GM12878 (cell line): ENCODE measurements around the gene NFKBIZ. TPM values are rescaled to one million over a fixed set of nuclear protein-coding genes. Genes with fewer than 3 reads are reported as not detected.

Source experiments
- CREB1 ChIP-seq: IDR thresholded peaks from 2 replicates; pipeline ENCODE4 v1.6.1; 2012; ENCODE audit warnings: low read depth, mild to moderate bottlenecking, inconsistent platforms
- ESRRA ChIP-seq: IDR thresholded peaks from 2 replicates; pipeline ENCODE4 v1.6.1; 2012; ENCODE audit warnings: mild to moderate bottlenecking, low read length, improper control_type of control experiment
- ETV6 ChIP-seq, 2 experiments: fragments of 450-650 bp in 1 of 2; IDR thresholded peaks in 1 of 2; conservative IDR thresholded peaks in 1 of 2; 2 replicates each; pipeline ENCODE4 v1.6.1; 2014; ENCODE audit warnings: antibody characterized with exemption in 1 of 2, borderline replicate concordance in 1 of 2, low read depth in 1 of 2, mild to moderate bottlenecking in 1 of 2, moderate library complexity in 1 of 2
- FOS ChIP-seq: IDR thresholded peaks from 3 replicates; pipeline ENCODE4 v1.6.1; 2011; ENCODE audit warnings: borderline replicate concordance; ENCODE audit not compliant: insufficient read length; ENCODE audit errors: extremely low read depth
- GABPA ChIP-seq: IDR thresholded peaks from 2 replicates; pipeline ENCODE4 v1.6.1; 2014; ENCODE audit warnings: antibody characterized with exemption, low read depth, mild to moderate bottlenecking, inconsistent platforms
- HDAC2 ChIP-seq: fragments of 200-600 bp; sonication (generic); IDR thresholded peaks from 2 replicates; pipeline ENCODE4 v1.6.1; 2017
- NRF1 ChIP-seq: conservative IDR thresholded peaks from 2 replicates; pipeline ENCODE4 v1.6.1; 2011; ENCODE audit warnings: mild to moderate bottlenecking, low read depth, low read length, improper control_type of control experiment
- RELA ChIP-seq: fragments of 450-650 bp; IDR thresholded peaks from 2 replicates; pipeline ENCODE4 v1.8.0; 2014; ENCODE audit warnings: borderline replicate concordance; ENCODE audit not compliant: partially characterized antibody
- RFX5 ChIP-seq: IDR thresholded peaks from 2 replicates; pipeline ENCODE4 v1.6.1; 2011; ENCODE audit warnings: low read depth, low read length, improper control_type of control experiment
- SIN3A ChIP-seq: IDR thresholded peaks from 2 replicates; pipeline ENCODE4 v1.6.1; 2012; ENCODE audit warnings: low read depth, low read length, improper control_type of control experiment
- SIX5 ChIP-seq: IDR thresholded peaks from 2 replicates; pipeline ENCODE4 v1.6.1; 2011; ENCODE audit warnings: mild to moderate bottlenecking, low read depth, low read length, moderate library complexity; ENCODE audit not compliant: severe bottlenecking
- SMARCA5 ChIP-seq: fragments of 450-650 bp; IDR thresholded peaks from 2 replicates; pipeline ENCODE4 v1.6.1; 2017; ENCODE audit warnings: mild to moderate bottlenecking
- SREBF1 ChIP-seq: IDR thresholded peaks from 2 replicates; pipeline ENCODE4 v1.6.1; 2012; ENCODE audit warnings: mild to moderate bottlenecking, low read length
- ZNF384 ChIP-seq: IDR thresholded peaks from 2 replicates; pipeline ENCODE4 v1.6.1; 2012; ENCODE audit warnings: low read depth, mild to moderate bottlenecking, low read length, improper control_type of control experiment, borderline replicate concordance
- ZZZ3 ChIP-seq: IDR thresholded peaks from 2 replicates; pipeline ENCODE4 v1.6.1; 2011; ENCODE audit warnings: low read depth; ENCODE audit not compliant: control insufficient read depth, insufficient read length
- polyA plus RNA-seq, 11 experiments: library from polyadenylated mRNA; depleted of rRNA in 4 of 11; unstranded in 6 of 11; stranded (reverse) in 5 of 11; fragments of >200 nt; fragmentation: Nextera tagmentation in 4 of 11; fragmentation: Illumina TruSeq in 1 of 11; extraction: Ambion mirVana in 4 of 11; extraction: Trizol in 1 of 11; gene quantifications; 1 replicate in 1 of 11; 2 replicates in 10 of 11; pipeline versions ENCODE4 v1.2.1 to v1.2.3, GENCODE V29; 2011 to 2016; ENCODE audit warnings: inconsistent platforms in 2 of 11, missing spikeins in 2 of 11, low read depth in 1 of 11
- total RNA-seq, 4 experiments: library from RNA; depleted of rRNA in 3 of 4; stranded (reverse); fragments of >200 nt in 3 of 4; fragmentation: Illumina TruSeq in 1 of 4; extraction: Trizol in 1 of 4; gene quantifications; 2 replicates each; pipeline versions ENCODE4 v1.2.1 to v1.2.3, GENCODE V29; 2013 to 2021
- TF ChIP-seq, protein P1 (sequence below): IDR thresholded peaks from 2 replicates; pipeline ENCODE4 v1.6.1; 2012; ENCODE audit warnings: low read length, inconsistent platforms
- TF ChIP-seq, protein P2 (sequence below): fragments of 450-650 bp; formaldehyde crosslinking; IDR thresholded peaks from 2 replicates; pipeline ENCODE4 v1.4.0; 2020; ENCODE audit warnings: mild to moderate bottlenecking, moderate library complexity
- TF ChIP-seq, protein P3 (sequence below): fragments of 450-650 bp; IDR thresholded peaks from 2 replicates; pipeline ENCODE4 v1.6.1; 2016; ENCODE audit warnings: mild to moderate bottlenecking
- TF ChIP-seq, protein P4 (sequence below): fragments of 150-350 bp; IDR thresholded peaks from 2 replicates; pipeline ENCODE4 v1.6.1; 2016; ENCODE audit warnings: low read depth, low read length

NFKBIZ gene
- total and polyA plus RNA-seq, 10 of the 15 experiments (the other 5 are each of a cell fraction or from before 2014, with no cell fraction given): 6.3 to 53.8 (median 17.3) TPM

GRCh38 chr3:101898039-101898438, 48.7 kb downstream of the NFKBIZ start (continued):
- TF ChIP-seq, protein P1, sequence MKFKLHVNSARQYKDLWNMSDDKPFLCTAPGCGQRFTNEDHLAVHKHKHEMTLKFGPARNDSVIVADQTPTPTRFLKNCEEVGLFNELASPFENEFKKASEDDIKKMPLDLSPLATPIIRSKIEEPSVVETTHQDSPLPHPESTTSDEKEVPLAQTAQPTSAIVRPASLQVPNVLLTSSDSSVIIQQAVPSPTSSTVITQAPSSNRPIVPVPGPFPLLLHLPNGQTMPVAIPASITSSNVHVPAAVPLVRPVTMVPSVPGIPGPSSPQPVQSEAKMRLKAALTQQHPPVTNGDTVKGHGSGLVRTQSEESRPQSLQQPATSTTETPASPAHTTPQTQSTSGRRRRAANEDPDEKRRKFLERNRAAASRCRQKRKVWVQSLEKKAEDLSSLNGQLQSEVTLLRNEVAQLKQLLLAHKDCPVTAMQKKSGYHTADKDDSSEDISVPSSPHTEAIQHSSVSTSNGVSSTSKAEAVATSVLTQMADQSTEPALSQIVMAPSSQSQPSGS: no peak
- no peak for TF ChIP-seq NRF1
- TF ChIP-seq SIN3A: no peak
- TF ChIP-seq, protein P2, sequence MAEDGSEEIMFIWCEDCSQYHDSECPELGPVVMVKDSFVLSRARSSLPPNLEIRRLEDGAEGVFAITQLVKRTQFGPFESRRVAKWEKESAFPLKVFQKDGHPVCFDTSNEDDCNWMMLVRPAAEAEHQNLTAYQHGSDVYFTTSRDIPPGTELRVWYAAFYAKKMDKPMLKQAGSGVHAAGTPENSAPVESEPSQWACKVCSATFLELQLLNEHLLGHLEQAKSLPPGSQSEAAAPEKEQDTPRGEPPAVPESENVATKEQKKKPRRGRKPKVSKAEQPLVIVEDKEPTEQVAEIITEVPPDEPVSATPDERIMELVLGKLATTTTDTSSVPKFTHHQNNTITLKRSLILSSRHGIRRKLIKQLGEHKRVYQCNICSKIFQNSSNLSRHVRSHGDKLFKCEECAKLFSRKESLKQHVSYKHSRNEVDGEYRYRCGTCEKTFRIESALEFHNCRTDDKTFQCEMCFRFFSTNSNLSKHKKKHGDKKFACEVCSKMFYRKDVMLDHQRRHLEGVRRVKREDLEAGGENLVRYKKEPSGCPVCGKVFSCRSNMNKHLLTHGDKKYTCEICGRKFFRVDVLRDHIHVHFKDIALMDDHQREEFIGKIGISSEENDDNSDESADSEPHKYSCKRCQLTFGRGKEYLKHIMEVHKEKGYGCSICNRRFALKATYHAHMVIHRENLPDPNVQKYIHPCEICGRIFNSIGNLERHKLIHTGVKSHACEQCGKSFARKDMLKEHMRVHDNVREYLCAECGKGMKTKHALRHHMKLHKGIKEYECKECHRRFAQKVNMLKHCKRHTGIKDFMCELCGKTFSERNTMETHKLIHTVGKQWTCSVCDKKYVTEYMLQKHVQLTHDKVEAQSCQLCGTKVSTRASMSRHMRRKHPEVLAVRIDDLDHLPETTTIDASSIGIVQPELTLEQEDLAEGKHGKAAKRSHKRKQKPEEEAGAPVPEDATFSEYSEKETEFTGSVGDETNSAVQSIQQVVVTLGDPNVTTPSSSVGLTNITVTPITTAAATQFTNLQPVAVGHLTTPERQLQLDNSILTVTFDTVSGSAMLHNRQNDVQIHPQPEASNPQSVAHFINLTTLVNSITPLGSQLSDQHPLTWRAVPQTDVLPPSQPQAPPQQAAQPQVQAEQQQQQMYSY (CRISPR knock-in tag): no peak
- no peak for TF ChIP-seq SREBF1
- no peak for TF ChIP-seq HDAC2
- peak; percentile 91 for TF ChIP-seq RFX5
- no peak for TF ChIP-seq ETV6 (conservative IDR thresholded peaks at IDR 0.05 in 1 of 2, IDR thresholded peaks at IDR 0.05 in 1 of 2; ENCODE audit: borderline replicate concordance in 1 of 2, low read depth in 1 of 2)
- TF ChIP-seq, protein P3, sequence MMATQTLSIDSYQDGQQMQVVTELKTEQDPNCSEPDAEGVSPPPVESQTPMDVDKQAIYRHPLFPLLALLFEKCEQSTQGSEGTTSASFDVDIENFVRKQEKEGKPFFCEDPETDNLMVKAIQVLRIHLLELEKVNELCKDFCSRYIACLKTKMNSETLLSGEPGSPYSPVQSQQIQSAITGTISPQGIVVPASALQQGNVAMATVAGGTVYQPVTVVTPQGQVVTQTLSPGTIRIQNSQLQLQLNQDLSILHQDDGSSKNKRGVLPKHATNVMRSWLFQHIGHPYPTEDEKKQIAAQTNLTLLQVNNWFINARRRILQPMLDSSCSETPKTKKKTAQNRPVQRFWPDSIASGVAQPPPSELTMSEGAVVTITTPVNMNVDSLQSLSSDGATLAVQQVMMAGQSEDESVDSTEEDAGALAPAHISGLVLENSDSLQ: no peak
- TF ChIP-seq ZNF384: 0 out of 2 replicates have a peak, but pooled peaks have one; percentile 41
- TF ChIP-seq ZZZ3: no peak
- TF ChIP-seq CREB1: peak; percentile 80
- TF ChIP-seq FOS: no peak
- TF ChIP-seq RELA: no peak
- TF ChIP-seq SIX5: no peak
- TF ChIP-seq, protein P4, sequence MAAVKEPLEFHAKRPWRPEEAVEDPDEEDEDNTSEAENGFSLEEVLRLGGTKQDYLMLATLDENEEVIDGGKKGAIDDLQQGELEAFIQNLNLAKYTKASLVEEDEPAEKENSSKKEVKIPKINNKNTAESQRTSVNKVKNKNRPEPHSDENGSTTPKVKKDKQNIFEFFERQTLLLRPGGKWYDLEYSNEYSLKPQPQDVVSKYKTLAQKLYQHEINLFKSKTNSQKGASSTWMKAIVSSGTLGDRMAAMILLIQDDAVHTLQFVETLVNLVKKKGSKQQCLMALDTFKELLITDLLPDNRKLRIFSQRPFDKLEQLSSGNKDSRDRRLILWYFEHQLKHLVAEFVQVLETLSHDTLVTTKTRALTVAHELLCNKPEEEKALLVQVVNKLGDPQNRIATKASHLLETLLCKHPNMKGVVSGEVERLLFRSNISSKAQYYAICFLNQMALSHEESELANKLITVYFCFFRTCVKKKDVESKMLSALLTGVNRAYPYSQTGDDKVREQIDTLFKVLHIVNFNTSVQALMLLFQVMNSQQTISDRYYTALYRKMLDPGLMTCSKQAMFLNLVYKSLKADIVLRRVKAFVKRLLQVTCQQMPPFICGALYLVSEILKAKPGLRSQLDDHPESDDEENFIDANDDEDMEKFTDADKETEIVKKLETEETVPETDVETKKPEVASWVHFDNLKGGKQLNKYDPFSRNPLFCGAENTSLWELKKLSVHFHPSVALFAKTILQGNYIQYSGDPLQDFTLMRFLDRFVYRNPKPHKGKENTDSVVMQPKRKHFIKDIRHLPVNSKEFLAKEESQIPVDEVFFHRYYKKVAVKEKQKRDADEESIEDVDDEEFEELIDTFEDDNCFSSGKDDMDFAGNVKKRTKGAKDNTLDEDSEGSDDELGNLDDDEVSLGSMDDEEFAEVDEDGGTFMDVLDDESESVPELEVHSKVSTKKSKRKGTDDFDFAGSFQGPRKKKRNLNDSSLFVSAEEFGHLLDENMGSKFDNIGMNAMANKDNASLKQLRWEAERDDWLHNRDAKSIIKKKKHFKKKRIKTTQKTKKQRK: no peak
- TF ChIP-seq GABPA: no peak
- TF ChIP-seq SMARCA5: no peak
- TF ChIP-seq ESRRA: no peak
